SU-DHL-6 (cell line): Measurements from ENCODE around the gene KLK1.

Experiments used
- H2AFZ ChIP-seq: fragments of 200-600 bp; sonication (generic); 2 replicates; pipeline ENCODE4 v1.6.1; 2014; ENCODE audit warnings: low read depth, mild to moderate bottlenecking, moderate library complexity, mixed read lengths, antibody characterized with exemption, low read length; ENCODE audit not compliant: severe bottlenecking
- H3F3A ChIP-seq: fragments of 200-600 bp; shearing (Covaris generic); 2 replicates; pipeline ENCODE4 v1.6.0; 2016; ENCODE audit warnings: antibody characterized with exemption, mild to moderate bottlenecking; ENCODE audit not compliant: insufficient read depth
- H3K27ac ChIP-seq: fragments of 200-600 bp; sonication (generic); 2 replicates; pipeline ENCODE4 v1.5.1; 2016; ENCODE audit warnings: low read depth, mild to moderate bottlenecking, low read length, moderate library complexity, mixed read lengths
- H3K27me3 ChIP-seq: fragments of 200-600 bp; sonication (generic), shearing (Covaris generic); 2 replicates; pipeline ENCODE4 v1.6.0; 2014; ENCODE audit warnings: mild to moderate bottlenecking, low read length
- H3K36me3 ChIP-seq: fragments of 200-600 bp; sonication (generic); 2 replicates; pipeline ENCODE4 v1.6.1; 2014; ENCODE audit warnings: mild to moderate bottlenecking, low read length, mixed read lengths
- H3K4me2 ChIP-seq: fragments of 300-600, 200-600 bp; shearing (Covaris generic), sonication (generic); 2 replicates; pipeline ENCODE4 v1.6.0; 2014; ENCODE audit warnings: low read length, low read depth, mild to moderate bottlenecking; ENCODE audit not compliant: poor library complexity, severe bottlenecking
- H3K4me3 ChIP-seq: fragments of 200-600 bp; sonication (generic); 2 replicates; pipeline ENCODE4 v1.5.1; 2014; ENCODE audit warnings: antibody characterized with exemption, low read length, mild to moderate bottlenecking, mixed read lengths; ENCODE audit not compliant: insufficient read depth, poor library complexity, severe bottlenecking
- H3K79me2 ChIP-seq: fragments of 200-600 bp; sonication (generic); 2 replicates; pipeline ENCODE4 v1.6.1; 2014; ENCODE audit warnings: mild to moderate bottlenecking, low read length, moderate library complexity; ENCODE audit not compliant: insufficient read depth
- H3K9ac ChIP-seq: fragments of 200-600 bp; sonication (generic); 2 replicates; pipeline ENCODE4 v1.7.0; 2014; ENCODE audit warnings: mild to moderate bottlenecking, low read length
- H3K9me2 ChIP-seq: fragments of 200-600 bp; sonication (generic); replicated peaks from 2 replicates; pipeline ENCODE4 v1.6.1; 2014; ENCODE audit warnings: low read length; ENCODE audit not compliant: insufficient read depth
- H3K9me3 ChIP-seq: fragments of 200-600 bp; sonication (generic); 2 replicates; pipeline ENCODE4 v1.6.1; 2014; ENCODE audit warnings: low read length, mixed read lengths; ENCODE audit not compliant: insufficient read depth
- H4K20me1 ChIP-seq: fragments of 200-600 bp; sonication (generic); 2 replicates; pipeline ENCODE4 v1.6.1; 2014; ENCODE audit warnings: low read depth, mild to moderate bottlenecking, antibody characterized with exemption, low read length, moderate library complexity, mixed read lengths
- CTCF ChIP-seq: fragments of 200-600 bp; sonication (generic); IDR thresholded peaks from one replicate; pipeline ENCODE4 v1.5.1; 2017; ENCODE audit warnings: antibody characterized with exemption, mild to moderate bottlenecking, low read length, moderate library complexity; ENCODE audit not compliant: insufficient read depth, poor library complexity, severe bottlenecking
- EZH2phosphoT487 ChIP-seq: fragments of 200-600 bp; sonication (generic), shearing (Covaris generic); conservative IDR thresholded peaks from 2 replicates; pipeline ENCODE4 v1.6.1; 2018; ENCODE audit warnings: mild to moderate bottlenecking, antibody characterized with exemption, low read length, moderate library complexity, mixed read lengths

The KLK1 gene

DNA sequence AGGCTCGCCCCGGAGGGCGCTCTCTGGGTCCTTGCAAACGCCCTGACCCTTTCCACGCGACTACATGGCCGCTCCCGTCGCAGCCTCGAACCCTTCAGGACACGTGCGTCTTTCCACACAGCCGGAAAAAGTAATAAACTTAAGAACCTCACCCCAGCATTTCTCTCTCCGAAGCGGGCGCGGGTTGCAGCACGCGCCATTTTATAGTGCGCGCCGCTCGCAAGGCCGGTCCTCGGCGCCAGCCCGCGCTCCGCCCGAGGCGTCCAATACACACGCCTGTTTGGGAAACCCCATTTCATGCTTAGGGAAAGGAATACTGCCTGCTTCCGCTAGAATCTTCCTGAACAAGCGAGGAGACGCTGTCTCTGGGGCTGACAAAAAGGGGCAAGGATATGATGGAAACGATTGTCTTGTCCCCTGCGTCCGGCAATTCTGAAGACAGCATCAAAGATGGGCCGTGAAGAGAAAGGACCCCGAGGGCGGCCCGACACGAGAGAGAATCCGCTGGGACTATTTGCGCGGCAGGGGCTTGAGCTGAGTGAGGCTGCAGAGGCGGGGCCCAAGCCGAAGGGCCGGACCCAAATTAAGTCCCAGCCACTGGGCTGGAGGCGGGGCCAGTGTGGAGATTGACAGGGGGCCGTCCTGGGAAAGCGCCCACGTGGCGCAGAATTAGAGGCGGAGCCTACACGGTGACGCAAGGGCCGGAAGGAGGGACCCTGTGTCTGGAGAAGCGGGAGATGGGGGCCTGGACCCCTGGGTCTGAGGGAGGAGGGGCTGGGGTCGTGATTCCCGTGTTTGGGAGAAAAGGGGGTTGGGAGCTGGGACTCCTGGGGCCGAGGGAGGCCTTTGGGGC lies 18.9 kb downstream of the KLK1 start:
- peak overlapping the region; percentile 39 for H2AFZ ChIP-seq
- H3F3A ChIP-seq: peaks cover 20% of the 10 kb centered on the region
- peaks cover 24% of the 10 kb centered on the region for H4K20me1 ChIP-seq
- peak overlapping the region; percentile 62 for H3K4me2 ChIP-seq
- no peaks in the 10 kb centered on the region for H3K9me3 ChIP-seq
- H3K27me3 ChIP-seq: no peaks in the 10 kb centered on the region
- peaks cover 21% of the 10 kb centered on the region for H3K36me3 ChIP-seq
- H3K4me3 ChIP-seq: peak overlapping the region; percentile 97
- peaks cover 41% of the 10 kb centered on the region for H3K79me2 ChIP-seq
- no peaks in the 10 kb centered on the region for H3K9me2 ChIP-seq
- peak overlapping the region; percentile 86 for H3K27ac ChIP-seq
- TF ChIP-seq EZH2phosphoT487 (no peak), CTCF (no peak)
- peak overlapping the region; percentile 97 for H3K9ac ChIP-seq

GRCh38 chr19:50803633-50804419 lies 19.8 kb downstream of the KLK1 start:
- peaks cover 20% of the 10 kb centered on the region for H3F3A ChIP-seq
- peak overlapping the region; percentile 86 for H3K27ac ChIP-seq
- H2AFZ ChIP-seq: no peak overlapping the region
- no peak for TF ChIP-seq CTCF
- TF ChIP-seq EZH2phosphoT487: no peak
- no peaks in the 10 kb centered on the region for H3K9me2 ChIP-seq
- H3K36me3 ChIP-seq: peaks cover 21% of the 10 kb centered on the region
- peaks cover 43% of the 10 kb centered on the region for H3K79me2 ChIP-seq
- H3K4me2 ChIP-seq: peak overlapping the region; percentile 62
- H4K20me1 ChIP-seq: peaks cover 27% of the 10 kb centered on the region
- H3K4me3 ChIP-seq: peak overlapping the region; percentile 97
- no peaks in the 10 kb centered on the region for H3K27me3 ChIP-seq
- H3K9ac ChIP-seq: peak overlapping the region; percentile 97
- no peaks in the 10 kb centered on the region for H3K9me3 ChIP-seq

DNA sequence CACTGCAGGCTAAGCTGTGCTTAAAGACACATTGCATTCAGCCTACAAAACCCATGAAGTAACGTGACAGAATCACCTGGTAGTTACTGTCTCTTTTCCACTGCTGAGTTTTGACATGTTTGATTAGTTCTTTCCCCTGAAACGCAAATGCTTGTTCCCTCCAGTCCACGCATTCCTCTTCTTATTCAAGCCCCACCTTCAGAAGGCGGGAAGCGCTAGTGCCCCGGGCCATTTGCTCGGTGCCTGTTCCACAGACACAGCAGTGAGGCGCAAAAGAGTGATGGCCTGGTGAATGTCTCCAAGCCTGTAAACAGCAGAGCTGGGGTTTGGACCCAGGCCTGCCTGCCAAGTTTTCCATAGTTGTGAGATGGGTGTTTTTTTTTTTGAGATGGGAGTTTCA lies 22.5 kb downstream of the KLK1 start:
- no peak for TF ChIP-seq EZH2phosphoT487
- no peak for TF ChIP-seq CTCF
- H3K9me3 ChIP-seq: no peaks in the 10 kb centered on the region
- peaks cover 42% of the 10 kb centered on the region for H3F3A ChIP-seq
- H3K9ac ChIP-seq: no peak overlapping the region
- no peak overlapping the region for H3K4me3 ChIP-seq
- H3K79me2 ChIP-seq: peaks cover 43% of the 10 kb centered on the region
- H3K27me3 ChIP-seq: no peaks in the 10 kb centered on the region
- H3K27ac ChIP-seq: no peak overlapping the region
- peaks cover 33% of the 10 kb centered on the region for H4K20me1 ChIP-seq
- no peaks in the 10 kb centered on the region for H3K9me2 ChIP-seq
- no peak overlapping the region for H2AFZ ChIP-seq
- H3K36me3 ChIP-seq: peaks cover 21% of the 10 kb centered on the region
- no peak overlapping the region for H3K4me2 ChIP-seq
